ENCODE results near the gene RBM33.

Gene RBM33

GRCh38 chr7:155763691-155764437 is 119.4 kb downstream of the RBM33 start:
- in situ Hi-C loops (cut with HindIII; ENCODE audit: low sequenced_read_pairs), result no loop called here

DNA sequence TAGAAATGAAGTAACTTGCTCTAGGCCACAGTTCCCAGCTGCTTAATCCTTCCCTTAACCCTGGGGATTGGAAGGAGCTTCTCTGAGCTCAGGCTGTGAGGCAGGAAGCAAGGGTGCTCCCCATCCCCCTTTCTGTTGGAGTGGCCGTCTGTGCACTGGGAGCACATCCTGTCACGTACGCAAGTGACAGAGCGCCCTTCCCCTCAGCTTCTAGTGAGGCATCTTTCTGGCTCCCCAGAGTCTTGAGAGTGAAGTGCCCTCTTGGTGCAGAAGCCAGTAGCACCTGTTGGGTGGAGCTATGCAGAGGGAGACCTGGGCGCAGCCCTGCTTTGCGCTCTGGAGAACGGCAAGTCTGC is 120.0 kb downstream of the RBM33 start:
- in situ Hi-C loops (cut with HindIII; ENCODE audit: low sequenced_read_pairs), result no loop called here

- in situ Hi-C loops (cut with HindIII; ENCODE audit: low sequenced_read_pairs), result no loop called here
Observed at GRCh38 chr7:155765458-155765857, 121.0 kb downstream of the RBM33 start.

GRCh38 chr7:155766386-155766785 is 121.9 kb downstream of the RBM33 start:
- in situ Hi-C loops (cut with HindIII; ENCODE audit: low sequenced_read_pairs), result no loop called here

- in situ Hi-C loops (cut with HindIII; ENCODE audit: low sequenced_read_pairs), result no loop called here
Observed at GRCh38 chr7:155766966-155767916, 122.8 kb downstream of the RBM33 start.

DNA sequence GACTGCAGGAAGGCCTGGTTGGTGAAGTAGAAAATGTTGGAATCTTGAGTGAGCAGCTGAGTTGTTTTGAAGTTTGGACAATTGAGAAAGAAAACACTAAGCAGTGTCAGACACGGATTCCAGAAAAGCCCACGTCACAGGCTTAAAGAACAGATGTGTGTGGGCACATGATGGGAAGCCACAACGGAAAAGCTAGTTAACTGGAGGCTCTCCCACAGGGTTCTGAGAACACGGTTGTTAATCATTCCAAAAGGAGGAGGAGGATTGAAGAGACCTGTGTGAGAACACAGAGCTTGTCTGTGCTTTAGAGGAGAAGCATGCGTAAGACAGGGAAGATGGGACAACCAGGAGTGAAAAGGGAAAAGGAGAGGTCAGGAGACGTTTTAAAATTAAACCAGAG is 125.2 kb downstream of the RBM33 start:
- in situ Hi-C loops (cut with HindIII; ENCODE audit: low sequenced_read_pairs), result no loop called here

- in situ Hi-C loops (cut with HindIII; ENCODE audit: low sequenced_read_pairs), result no loop called here
Observed at GRCh38 chr7:155770241-155770640, 125.8 kb downstream of the RBM33 start.

DNA sequence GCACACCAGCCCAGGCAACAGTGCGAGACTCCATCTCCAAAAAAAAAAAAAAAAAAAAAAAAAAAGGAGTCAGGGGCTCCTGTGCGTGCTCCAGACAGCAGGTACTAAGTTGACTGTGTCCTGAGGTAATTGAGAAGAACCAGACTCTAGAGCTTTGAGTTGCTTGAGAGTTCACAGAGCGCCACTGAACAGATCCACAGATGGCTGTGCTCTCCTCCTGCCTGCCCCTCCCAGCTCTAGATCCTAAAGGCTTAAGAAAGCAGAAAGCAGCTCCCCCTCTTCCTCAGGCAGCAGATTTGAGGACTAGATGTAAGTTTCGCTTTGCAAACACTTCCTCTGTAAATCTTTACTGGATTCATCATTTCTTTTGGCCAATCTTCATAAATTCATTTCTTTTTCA is 129.1 kb downstream of the RBM33 start:
- in situ Hi-C loops (cut with HindIII; ENCODE audit: low sequenced_read_pairs), result no loop called here

GRCh38 chr7:155774947-155775346 is 130.5 kb downstream of the RBM33 start:
- in situ Hi-C loops (cut with HindIII; ENCODE audit: low sequenced_read_pairs), result no loop called here

DNA sequence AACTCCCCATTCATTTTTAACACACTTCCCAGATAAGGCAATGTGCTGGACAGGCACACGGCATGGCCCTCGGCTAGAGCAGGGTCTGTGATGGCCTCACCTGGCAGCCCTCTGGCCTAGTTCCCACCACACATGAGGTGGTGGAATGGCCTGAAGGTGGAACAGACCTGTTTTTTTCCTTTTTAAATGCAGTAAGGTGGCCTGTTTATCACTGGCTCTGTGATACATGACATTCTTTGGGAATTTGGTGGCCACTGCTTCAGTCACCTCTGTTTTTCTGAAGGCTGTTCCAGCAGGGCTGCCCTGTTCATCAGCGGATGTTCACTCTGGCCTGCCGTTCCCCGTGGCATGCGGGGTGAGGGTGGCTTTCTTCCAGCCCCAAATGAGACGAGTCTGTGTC is 131.2 kb downstream of the RBM33 start:
- in situ Hi-C loops (cut with HindIII; ENCODE audit: low sequenced_read_pairs), result no loop called here

DNA sequence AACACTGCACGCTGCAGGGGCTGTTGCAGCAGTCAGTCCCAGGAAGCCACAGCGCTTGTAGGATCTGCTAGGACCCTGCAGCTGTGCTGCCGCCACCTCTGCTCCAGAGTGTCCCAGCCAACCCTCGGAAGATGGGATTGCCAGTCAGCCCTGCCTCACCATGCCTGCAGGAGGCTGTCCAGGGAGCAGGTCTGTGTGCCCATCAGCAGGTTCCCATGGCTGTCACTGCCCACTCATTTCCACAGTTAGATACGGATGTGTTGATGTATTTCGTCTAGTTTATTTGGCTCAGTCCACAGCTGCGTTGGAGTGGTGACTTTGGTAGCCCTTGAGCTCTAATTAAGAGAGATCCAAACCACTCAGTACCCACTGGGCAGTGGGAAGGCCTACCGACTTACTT is 132.1 kb downstream of the RBM33 start:
- in situ Hi-C loops (cut with HindIII; ENCODE audit: low sequenced_read_pairs), result no loop called here

DNA sequence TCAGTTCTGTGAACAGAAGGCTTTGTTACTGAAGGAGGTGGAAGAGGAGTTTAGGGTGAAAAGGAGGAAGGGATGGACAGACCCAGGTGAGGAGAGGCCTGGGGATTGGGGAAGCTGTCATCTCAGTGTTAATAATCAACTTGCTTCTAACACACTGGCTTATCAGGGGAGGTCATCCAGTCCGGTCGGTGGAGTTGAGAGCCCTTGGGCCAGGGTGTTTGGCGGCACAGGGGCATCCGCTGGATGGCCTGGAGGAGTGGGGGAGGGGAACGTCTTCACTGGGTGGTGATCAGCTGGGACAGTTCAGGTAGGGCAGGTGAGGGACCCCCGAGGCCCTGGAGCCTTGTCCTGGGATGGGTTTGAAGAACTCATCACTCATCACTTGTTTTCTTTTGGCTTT is 133.9 kb downstream of the RBM33 start:
- in situ Hi-C loops (cut with HindIII; ENCODE audit: low sequenced_read_pairs), result no loop called here

DNA sequence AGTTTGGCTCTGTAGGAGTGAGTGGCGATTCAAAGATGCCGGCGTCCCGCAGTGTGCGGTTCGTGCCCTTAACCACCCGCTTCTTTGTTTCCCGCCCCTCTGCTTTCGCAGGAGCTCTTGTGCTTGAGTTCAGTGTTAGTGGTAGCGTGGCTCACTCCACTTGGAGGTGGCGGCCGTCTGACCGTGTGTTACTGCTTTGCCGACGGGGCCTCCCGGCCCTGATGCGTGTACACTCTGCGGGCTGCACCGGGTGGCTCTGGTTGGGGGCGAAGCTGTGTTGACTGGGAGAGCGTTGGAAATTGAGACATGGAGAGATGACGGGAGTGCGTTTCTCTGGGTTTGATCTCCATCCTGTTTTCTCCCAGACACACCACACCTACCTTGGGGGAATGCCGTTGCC is 136.4 kb downstream of the RBM33 start:
- in situ Hi-C loops (cut with HindIII; ENCODE audit: low sequenced_read_pairs), result no loop called here

GRCh38 chr7:155781433-155781832 is 137.0 kb downstream of the RBM33 start:
- in situ Hi-C loops (cut with HindIII; ENCODE audit: low sequenced_read_pairs), result no loop called here

DNA sequence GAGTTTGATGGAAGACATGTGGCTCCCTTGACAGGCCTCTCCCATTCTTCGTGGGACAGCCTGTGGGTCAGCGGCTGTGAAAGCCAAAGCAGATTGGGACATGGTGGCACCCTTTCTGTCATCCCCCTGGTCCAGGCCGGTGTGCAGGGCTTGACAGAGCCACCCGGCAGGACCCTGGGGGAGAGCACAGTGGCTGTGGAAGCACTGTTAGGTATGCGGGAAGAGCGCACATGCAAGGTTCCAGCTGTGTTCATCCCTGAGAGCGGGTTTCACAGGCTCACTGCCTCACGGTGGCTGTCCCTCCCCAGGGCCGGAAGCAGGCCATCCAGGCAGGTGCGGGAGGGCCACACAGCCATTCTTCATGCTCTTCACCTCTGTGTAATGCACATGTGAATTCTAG is 138.0 kb downstream of the RBM33 start:
- in situ Hi-C loops (cut with HindIII; ENCODE audit: low sequenced_read_pairs), result no loop called here

DNA sequence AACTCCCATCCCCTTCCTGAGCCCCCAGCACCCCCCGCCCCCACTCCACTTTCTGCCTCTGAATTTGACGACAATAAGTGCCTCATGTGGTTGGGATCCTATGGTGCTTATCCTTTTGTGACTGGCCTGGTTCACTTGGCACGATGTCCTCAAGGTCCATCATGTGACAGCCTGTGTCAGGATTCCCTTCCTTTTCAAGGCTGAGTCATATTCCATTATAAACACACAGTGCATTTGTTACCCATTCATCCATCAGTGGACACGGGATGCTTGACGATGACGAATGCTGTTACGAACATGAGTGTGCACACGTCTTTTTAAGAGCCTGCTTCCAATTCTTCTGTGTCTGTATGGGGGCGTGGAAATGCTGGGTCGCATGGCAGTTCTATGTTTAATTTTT is 141.1 kb downstream of the RBM33 start:
- in situ Hi-C loops (cut with HindIII; ENCODE audit: low sequenced_read_pairs), result no loop called here

- in situ Hi-C loops (cut with HindIII; ENCODE audit: low sequenced_read_pairs), result no loop called here
Observed at GRCh38 chr7:155786491-155786890, 142.0 kb downstream of the RBM33 start.

GRCh38 chr7:155787171-155787851 is 142.8 kb downstream of the RBM33 start:
- in situ Hi-C loops (cut with HindIII; ENCODE audit: low sequenced_read_pairs), result no loop called here

- in situ Hi-C loops (cut with HindIII; ENCODE audit: low sequenced_read_pairs), result no loop called here
Observed at GRCh38 chr7:155788616-155789000, 144.1 kb downstream of the RBM33 start.

DNA sequence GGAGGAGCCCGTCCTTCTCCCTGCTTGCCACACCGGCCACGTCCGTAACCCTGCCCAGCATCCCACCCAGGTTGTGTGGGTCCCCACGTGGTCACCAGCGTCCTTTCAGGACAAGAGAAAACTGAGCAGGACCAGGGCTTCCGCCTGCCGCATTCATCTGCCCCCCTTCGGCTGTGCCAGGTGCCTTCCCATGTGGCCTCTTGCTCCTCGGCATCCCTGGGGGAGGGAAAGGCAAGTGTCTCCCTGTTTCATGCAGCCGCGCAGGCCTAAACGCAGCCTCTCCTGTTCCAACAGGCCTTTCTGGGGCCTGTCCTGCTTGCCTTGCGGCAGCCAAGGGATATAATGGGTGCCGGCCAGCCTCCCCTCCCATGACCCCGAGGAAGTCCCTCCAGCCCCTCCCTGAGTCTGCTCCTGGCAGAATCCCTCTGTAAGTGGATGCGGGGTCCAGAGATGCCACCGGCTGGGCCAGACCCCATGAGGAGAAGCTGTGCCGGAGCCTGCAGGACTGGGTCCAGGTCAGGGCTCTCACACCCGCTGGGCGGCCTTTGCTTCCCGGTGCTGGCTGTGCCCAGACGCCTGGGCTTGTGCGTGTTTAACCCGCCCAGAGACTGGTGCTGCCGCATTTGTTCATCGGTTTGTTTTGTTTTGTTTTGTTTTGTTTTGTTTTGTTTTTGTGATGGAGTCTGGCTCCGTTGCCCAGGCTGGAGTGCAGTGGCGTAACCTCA is 144.7 kb downstream of the RBM33 start:
- in situ Hi-C loops (cut with HindIII; ENCODE audit: low sequenced_read_pairs), result no loop called here

GRCh38 chr7:155790666-155791065 is 146.2 kb downstream of the RBM33 start:
- in situ Hi-C loops (cut with HindIII; ENCODE audit: low sequenced_read_pairs), result no loop called here

All from endothelial cell of hepatic sinusoid (primary cell).